Measurements from ENCODE around the gene FBLN5.

FBLN5 gene

DNA sequence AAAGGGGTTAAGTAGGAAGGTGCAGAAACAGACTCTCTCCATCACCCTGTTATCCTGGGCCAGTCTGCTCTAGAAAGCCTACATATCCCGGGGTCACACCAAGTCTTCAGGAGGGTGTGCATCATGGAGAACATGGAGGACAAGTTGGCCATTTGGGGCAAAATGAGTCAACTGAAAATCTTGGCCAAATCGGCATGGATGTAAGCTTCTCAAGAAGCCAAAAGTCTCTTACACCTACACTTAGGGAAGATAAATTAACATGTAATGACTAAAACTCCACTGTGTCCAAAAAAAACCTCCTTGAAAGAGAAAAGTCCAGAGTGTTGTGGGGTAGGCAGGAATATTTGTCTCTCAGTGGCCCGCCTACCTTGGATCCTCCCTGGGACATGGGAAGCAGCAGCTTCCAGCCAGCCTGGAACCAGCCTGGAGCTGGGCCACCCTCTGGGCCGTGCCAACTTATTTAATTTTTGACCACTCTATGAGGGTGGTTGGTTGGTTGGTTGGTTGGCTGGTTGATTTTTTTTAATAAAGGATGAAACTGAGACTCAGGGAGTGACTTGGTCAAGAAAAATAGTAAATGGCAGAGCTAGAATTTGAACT, 62.3 kb downstream of the FBLN5 start:
- TF ChIP-seq CTCF (IDR thresholded peaks at IDR 0.05; ENCODE audit: low read depth, low read length) = no peak
- no peak overlapping the region for H3K4me3 ChIP-seq (ENCODE audit: low read depth, low read length)

GRCh38 chr14:91884664-91885063, 62.8 kb downstream of the FBLN5 start:
- no peak overlapping the region for H3K4me3 ChIP-seq (ENCODE audit: low read depth, low read length)
- TF ChIP-seq CTCF (IDR thresholded peaks at IDR 0.05; ENCODE audit: low read depth, low read length) = no peak

DNA sequence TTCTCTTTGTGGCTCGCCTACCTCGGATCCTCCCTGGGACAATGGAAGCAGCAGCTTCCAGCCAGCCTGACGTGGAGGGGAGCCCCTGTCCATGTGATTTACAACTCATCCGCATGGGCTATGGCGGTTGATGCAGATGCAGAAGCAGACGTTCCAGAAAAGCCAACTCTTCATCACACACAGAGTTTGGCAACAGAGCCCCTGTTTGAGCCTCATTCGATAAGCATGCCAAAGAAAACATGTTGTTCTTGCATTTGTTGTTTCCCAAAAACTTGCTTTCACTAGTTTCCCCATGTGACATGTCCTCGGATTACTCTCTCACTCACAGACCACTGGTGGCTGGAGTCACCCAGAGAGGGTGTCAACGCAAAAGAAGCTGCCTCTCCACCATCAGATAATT, 63.7 kb downstream of the FBLN5 start:
- no peak for TF ChIP-seq CTCF (IDR thresholded peaks at IDR 0.05; ENCODE audit: low read depth, low read length)
- H3K4me3 ChIP-seq (ENCODE audit: low read depth, low read length) = no peak overlapping the region

DNA sequence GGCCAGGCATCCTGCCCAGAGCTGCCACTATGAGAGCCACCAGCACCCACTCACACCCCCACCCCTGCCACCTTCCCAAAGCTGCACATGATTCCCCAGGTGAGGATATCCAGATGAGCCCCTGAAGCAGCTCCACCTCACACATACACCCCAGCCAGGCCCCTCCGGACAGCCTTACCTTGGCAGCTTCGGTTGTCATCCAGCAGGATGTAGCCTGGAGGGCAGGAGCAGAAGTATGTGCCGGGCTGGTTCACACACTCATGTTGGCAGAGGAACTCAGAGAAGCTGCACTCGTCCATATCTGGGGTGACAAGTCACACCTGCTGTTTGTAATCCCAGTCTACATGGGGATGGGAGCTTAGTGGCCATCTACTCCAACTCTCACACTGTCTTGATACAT, 64.7 kb downstream of the FBLN5 start:
- no peak overlapping the region for H3K4me3 ChIP-seq (ENCODE audit: low read depth, low read length)
- TF ChIP-seq CTCF (IDR thresholded peaks at IDR 0.05; ENCODE audit: low read depth, low read length) = no peak

GRCh38 chr14:91882369-91882768, 65.1 kb downstream of the FBLN5 start:
- no peak for TF ChIP-seq CTCF (IDR thresholded peaks at IDR 0.05; ENCODE audit: low read depth, low read length)
- no peak overlapping the region for H3K4me3 ChIP-seq (ENCODE audit: low read depth, low read length)

DNA sequence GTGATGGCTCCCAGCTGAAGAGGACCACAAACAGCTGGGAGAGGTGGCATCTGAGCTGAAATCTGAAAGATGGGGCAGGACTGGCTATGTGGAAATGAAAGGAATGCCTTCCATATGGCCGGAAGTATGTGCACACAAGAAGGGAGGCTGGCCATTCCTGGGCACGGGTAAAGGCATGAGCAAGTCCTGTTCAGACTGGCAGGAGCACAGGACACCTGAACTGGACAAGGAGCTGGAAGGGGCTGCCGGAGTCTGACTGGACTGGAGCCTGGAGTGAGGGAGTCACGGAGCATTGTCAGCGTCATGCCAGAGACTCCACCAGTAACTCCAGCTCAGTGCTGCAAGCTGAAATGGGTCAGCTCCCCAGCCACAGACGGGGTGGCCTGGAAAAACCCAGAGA, 68.3 kb downstream of the FBLN5 start:
- no peak overlapping the region for H3K4me3 ChIP-seq (ENCODE audit: low read depth, low read length)
- TF ChIP-seq CTCF (IDR thresholded peaks at IDR 0.05; ENCODE audit: low read depth, low read length) = no peak

DNA sequence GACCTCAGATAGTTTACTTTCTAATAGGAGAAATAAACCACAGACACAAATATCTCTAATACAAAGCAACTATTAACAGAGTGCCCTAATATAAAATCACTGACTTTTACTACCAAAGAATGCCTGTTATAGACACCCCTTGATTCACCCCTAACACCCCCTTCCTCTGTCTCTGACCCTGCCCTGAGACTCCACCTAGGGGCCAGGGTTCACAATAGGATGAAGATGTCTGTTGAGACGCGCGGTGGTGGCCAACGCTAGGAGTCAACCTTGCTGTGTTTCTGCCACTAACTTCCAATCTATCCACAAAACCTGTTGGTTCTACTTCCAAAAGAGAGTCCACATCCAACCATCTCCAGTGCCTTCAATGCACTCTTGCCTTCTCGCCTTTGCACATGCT, 69.2 kb downstream of the FBLN5 start:
- no peak for TF ChIP-seq CTCF (IDR thresholded peaks at IDR 0.05; ENCODE audit: low read depth, low read length)
- H3K4me3 ChIP-seq (ENCODE audit: low read depth, low read length) = no peak overlapping the region
